ENCODE measurements around the gene DPH7.
A peak's percentile ranks its signal among the peaks of the same experiment; 100 is the strongest.
"Not testable (repeated sequence)": the region's sequence is repeated elsewhere in the genome, so short reads cannot be mapped to it uniquely, and the experiment has no call there.

The DPH7 gene

GRCh38 chr9:137580209-137580953 is 1.7 kb upstream of the DPH7 start:
- DNase-seq = no peak

GRCh38 chr9:137579259-137579604 is 507 bp upstream of the DPH7 start:
- no peak for DNase-seq

- no peak for DNase-seq
Measured at GRCh38 chr9:137575716-137576411, 2.9 kb downstream of the DPH7 start.

GRCh38 chr9:137575364-137575715 is 3.4 kb downstream of the DPH7 start:
- no peak for DNase-seq

- no peak for DNase-seq
Measured at GRCh38 chr9:137574192-137574591, 4.5 kb downstream of the DPH7 start.

GRCh38 chr9:137570566-137570965 is 8.2 kb downstream of the DPH7 start:
- DNase-seq = no peak

GRCh38 chr9:137569609-137570203 is 9.0 kb downstream of the DPH7 start:
- DNase-seq = no peak

GRCh38 chr9:137568445-137568844 is 10.3 kb downstream of the DPH7 start:
- DNase-seq = not testable (repeated sequence)

- no peak for DNase-seq
Measured at GRCh38 chr9:137564817-137565411, 13.8 kb downstream of the DPH7 start.

GRCh38 chr9:137564134-137564533 is 14.6 kb downstream of the DPH7 start:
- no peak for DNase-seq

- no peak for DNase-seq
Measured at GRCh38 chr9:137558127-137558526, 20.6 kb downstream of the DPH7 start.

- no peak for DNase-seq
Measured at GRCh38 chr9:137556069-137556838, 22.5 kb downstream of the DPH7 start.

- no peak for DNase-seq
Measured at GRCh38 chr9:137555179-137555578, 23.5 kb downstream of the DPH7 start.

GRCh38 chr9:137554349-137554748 is 24.4 kb downstream of the DPH7 start:
- no peak for DNase-seq

- not testable (repeated sequence) for DNase-seq
Measured at GRCh38 chr9:137553654-137554053, 25.1 kb downstream of the DPH7 start.

- DNase-seq = no peak
Measured at GRCh38 chr9:137552022-137552768, 26.5 kb downstream of the DPH7 start.

- peak; percentile 29 for DNase-seq
Measured at GRCh38 chr9:137551264-137552021, 27.3 kb downstream of the DPH7 start, which contains the start of gene MRPL41. MRPL41 (plus strand) TSS chr9:137551879; CDS start chr9:137552082, 203 bp downstream.

- not testable (repeated sequence) for DNase-seq
Measured at GRCh38 chr9:137550958-137551263, 27.8 kb downstream of the DPH7 start.

GRCh38 chr9:137550231-137550621 is 28.5 kb downstream of the DPH7 start, which contains the start of gene PNPLA7:
PNPLA7 (minus strand) TSS chr9:137550402; CDS start chr9:137550197, 205 bp downstream.
- peak; percentile 6 for DNase-seq

GRCh38 chr9:137547687-137548543 is 30.8 kb downstream of the DPH7 start:
- DNase-seq = no peak
